Sigmoid colon (tissue), 4 donors: ENCODE data around the gene VPS45.

Experiments used
- CTCF ChIP-seq, 4 experiments: fragments of 450-650 bp in 3 of 4; fragments of 200-600 bp in 1 of 4; IDR thresholded peaks; one replicate each; pipeline ENCODE4 v1.5.1; 2016 to 2019; ENCODE audit warnings: antibody characterized with exemption in 4 of 4, mild to moderate bottlenecking in 3 of 4, moderate library complexity in 2 of 4
- EP300 ChIP-seq, 4 donors: sonication (generic); formaldehyde crosslinking; IDR thresholded peaks; one replicate each; pipeline ENCODE4 v1.6.1; 2017; ENCODE audit warnings: antibody characterized with exemption in 4 of 4
- POLR2A ChIP-seq, 2 donors: fragments of 450-650 bp; IDR thresholded peaks; one replicate each; pipeline ENCODE4 v1.6.1; 2016; ENCODE audit warnings: antibody characterized with exemption in 2 of 2, mild to moderate bottlenecking in 2 of 2, moderate library complexity in 2 of 2
- POLR2AphosphoS5 ChIP-seq, 4 donors: sonication (generic); formaldehyde crosslinking; IDR thresholded peaks; one replicate each; pipeline ENCODE4 v1.6.1; 2017; ENCODE audit warnings: antibody characterized with exemption in 4 of 4

GRCh38 chr1:150051089-150051373 lies 16.5 kb upstream of the VPS45 start:
- TF ChIP-seq EP300 (IDR thresholded peaks at IDR 0.05): no peak
- no peak for TF ChIP-seq CTCF (IDR thresholded peaks at IDR 0.05)
- no peak for TF ChIP-seq POLR2A (IDR thresholded peaks at IDR 0.05)
- TF ChIP-seq POLR2AphosphoS5 (IDR thresholded peaks at IDR 0.05): no peak
